Neuronal stem cell (in vitro differentiated cells): ENCODE data around the gene CUX1.

ENCODE experiments used
- DNase-seq: peaks from one replicate; pipeline ENCODE4 v3.0.0-alpha.2; 2013; ENCODE audit warnings: low spot score
- H2AFZ ChIP-seq: one replicate; pipeline ENCODE4 v1.6.1; 2013; ENCODE audit warnings: mild to moderate bottlenecking, low read length, inconsistent platforms
- H2AK5ac ChIP-seq: 2 replicates; pipeline ENCODE4 v1.6.1; 2013; ENCODE audit warnings: low read depth, mild to moderate bottlenecking, inconsistent platforms, low read length, moderate library complexity, mixed read lengths
- H2BK120ac ChIP-seq: 2 replicates; pipeline ENCODE4 v1.6.1; 2013; ENCODE audit warnings: low read depth, mild to moderate bottlenecking, inconsistent platforms, low read length, moderate library complexity, mixed read lengths
- H2BK12ac ChIP-seq: one replicate; pipeline ENCODE4 v1.6.1; 2013; ENCODE audit warnings: low read length, inconsistent platforms
- H2BK15ac ChIP-seq: 2 replicates; pipeline ENCODE4 v1.6.1; 2013; ENCODE audit warnings: mild to moderate bottlenecking, low read length, inconsistent platforms, mixed read lengths
- H2BK5ac ChIP-seq: one replicate; pipeline ENCODE4 v1.6.1; 2013; ENCODE audit warnings: inconsistent platforms, mild to moderate bottlenecking, low read length, moderate library complexity
- H3K14ac ChIP-seq: one replicate; pipeline ENCODE4 v1.6.1; 2013; ENCODE audit warnings: low read length, inconsistent platforms
- H3K18ac ChIP-seq: 2 replicates; pipeline ENCODE4 v1.6.1; 2013; ENCODE audit warnings: low read length, inconsistent platforms
- H3K23ac ChIP-seq: 2 replicates; pipeline ENCODE4 v1.6.1; 2013; ENCODE audit warnings: low read depth, mild to moderate bottlenecking, mixed read lengths, low read length, inconsistent platforms; ENCODE audit not compliant: poor library complexity
- H3K27ac ChIP-seq: replicated peaks from 3 replicates; pipeline ENCODE4 v1.5.1; 2013; ENCODE audit warnings: low read length, inconsistent platforms
- H3K27me3 ChIP-seq, 3 experiments: 2 replicates each; pipeline ENCODE4 v1.6.1; 2013; ENCODE audit warnings: low read length in 3 of 3, mild to moderate bottlenecking in 2 of 3, inconsistent platforms in 1 of 3, low read depth in 1 of 3, mixed read lengths in 1 of 3, moderate library complexity in 1 of 3; ENCODE audit not compliant: control insufficient read depth in 3 of 3, insufficient read depth in 3 of 3
- H3K36me3 ChIP-seq, 2 donors: replicated peaks in 1 of 2; 2 replicates each; pipeline ENCODE4 v1.6.1; 2013; ENCODE audit warnings: low read length in 2 of 2; ENCODE audit not compliant: control insufficient read depth in 2 of 2, insufficient read depth in 2 of 2
- H3K4ac ChIP-seq: 2 replicates; pipeline ENCODE4 v1.6.1; 2013; ENCODE audit warnings: inconsistent platforms, mild to moderate bottlenecking, low read length, moderate library complexity
- H3K4me1 ChIP-seq, 2 donors: 1 replicate in 1 of 2; 2 replicates in 1 of 2; pipeline ENCODE4 v1.6.1; 2013; ENCODE audit warnings: low read length in 2 of 2, low read depth in 1 of 2; ENCODE audit not compliant: control insufficient read depth in 2 of 2, insufficient read depth in 1 of 2
- H3K4me2 ChIP-seq: one replicate; pipeline ENCODE4 v1.6.1; 2013; ENCODE audit warnings: mild to moderate bottlenecking, low read length, inconsistent platforms; ENCODE audit not compliant: insufficient read depth, poor library complexity, severe bottlenecking
- H3K4me3 ChIP-seq, 2 donors: 2 replicates each; pipeline ENCODE4 v1.5.1; 2013; ENCODE audit warnings: low read length in 2 of 2, mild to moderate bottlenecking in 2 of 2, inconsistent platforms in 1 of 2, moderate library complexity in 1 of 2
- H3K79me1 ChIP-seq: one replicate; pipeline ENCODE4 v1.6.1; 2013; ENCODE audit warnings: low read depth, mild to moderate bottlenecking, inconsistent platforms, low read length, moderate library complexity
- H3K9ac ChIP-seq: one replicate; pipeline ENCODE4 v1.6.1; 2013; ENCODE audit warnings: mild to moderate bottlenecking, low read depth, low read length, inconsistent platforms; ENCODE audit not compliant: poor library complexity
- H3K9me3 ChIP-seq, 2 donors: replicated peaks in 1 of 2; 2 replicates each; pipeline versions ENCODE3 to v1.6.1; 2013; ENCODE audit warnings: low read length in 2 of 2, mild to moderate bottlenecking in 2 of 2, inconsistent platforms in 1 of 2, low read depth in 1 of 2, mixed read lengths in 1 of 2, moderate library complexity in 1 of 2; ENCODE audit not compliant: control insufficient read depth in 2 of 2, insufficient read depth in 1 of 2
- H4K8ac ChIP-seq: one replicate; pipeline ENCODE4 v1.6.1; 2013; ENCODE audit warnings: low read depth, mild to moderate bottlenecking, inconsistent platforms, low read length, moderate library complexity
- H4K91ac ChIP-seq: one replicate; pipeline ENCODE4 v1.6.1; 2013; ENCODE audit warnings: low read length, low read depth, mild to moderate bottlenecking, inconsistent platforms; ENCODE audit not compliant: poor library complexity
- WGBS, 2 donors: extraction: QIAGEN DNeasy Blood & Tissue Kit; methylation state at CpG; one replicate each; pipeline ENCODE4 v1.1.7; 2013; ENCODE audit warnings: missing lambda C conversion rate in 2 of 2, mixed read lengths in 1 of 2; ENCODE audit not compliant: insufficient read length in 2 of 2, insufficient replicate concordance in 1 of 2; ENCODE audit errors: extremely low coverage in 2 of 2; 5-methylcytosine and 5-hydroxymethylcytosine counted together

CUX1 gene

GRCh38 chr7:102320181-102320580 lies 502.8 kb downstream of the CUX1 start:
- Histone ChIP-seq H2BK15ac (no peak overlapping the region), H2BK12ac (no peak overlapping the region), H2BK120ac (no peak overlapping the region), H2AFZ (no peak overlapping the region), H3K79me1 (peaks cover 2% of the 10 kb centered on the region), H3K23ac (no peak overlapping the region), H4K91ac (no peak overlapping the region), H3K27me3 (peaks cover 0 to 2% (median 0%) of the 10 kb centered on the region in 3 experiments), H3K4ac (no peak overlapping the region), H3K27ac (no peak overlapping the region), H3K4me2 (no peak overlapping the region), H2AK5ac (no peak overlapping the region), H2BK5ac (no peak overlapping the region), H4K8ac (no peak overlapping the region), H3K36me3 (peaks cover 5 to 49% of the 10 kb centered on the region in 2 donors), H3K9ac (peak overlapping the region; percentile 34), H3K9me3 (peaks cover 0 to 2% of the 10 kb centered on the region in 2 donors), H3K4me1 (peaks cover 0 to 3% of the 10 kb centered on the region in 2 donors), H3K4me3 (no peak overlapping the region), H3K18ac (no peak overlapping the region), H3K14ac (no peak overlapping the region)
- no CpG with 5 or more reads among the region's 14 CpGs for WGBS, 2 donors
- no peak for DNase-seq

GRCh38 chr7:102320601-102321350 lies 503.4 kb downstream of the CUX1 start:
- peak overlapping the region in 1 of 2 donors; percentile 63 for H3K4me3 ChIP-seq
- H4K91ac ChIP-seq, result no peak overlapping the region
- peaks cover 2% of the 10 kb centered on the region for H3K79me1 ChIP-seq
- no peak overlapping the region for H3K27ac ChIP-seq
- H2BK5ac ChIP-seq, result no peak overlapping the region
- no peak overlapping the region for H2BK12ac ChIP-seq
- peak overlapping the region; percentile 83 for H4K8ac ChIP-seq
- H3K4me1 ChIP-seq, result peaks cover 0 to 3% of the 10 kb centered on the region in 2 donors
- no peak overlapping the region for H3K4me2 ChIP-seq
- H3K4ac ChIP-seq, result no peak overlapping the region
- no CpG with 5 or more reads among the region's 37 CpGs for WGBS, 2 donors
- DNase-seq, result no peak
- no peak overlapping the region for H2AFZ ChIP-seq
- H3K23ac ChIP-seq, result peak overlapping the region; percentile 76
- peak overlapping the region; percentile 81 for H3K18ac ChIP-seq
- no peak overlapping the region for H3K14ac ChIP-seq
- peaks cover 0 to 2% (median 0%) of the 10 kb centered on the region in 3 experiments for H3K27me3 ChIP-seq
- H3K36me3 ChIP-seq, result peaks cover 5 to 44% of the 10 kb centered on the region in 2 donors
- peak overlapping the region; percentile 86 for H3K9ac ChIP-seq
- H2BK120ac ChIP-seq, result no peak overlapping the region
- no peak overlapping the region for H2BK15ac ChIP-seq
- peak overlapping the region; percentile 10 for H2AK5ac ChIP-seq
- peaks cover 0 to 2% of the 10 kb centered on the region in 2 donors for H3K9me3 ChIP-seq

GRCh38 chr7:102321351-102322201 lies 504.1 kb downstream of the CUX1 start:
- Histone ChIP-seq H2BK120ac (no peak overlapping the region), H2BK12ac (peak overlapping the region; percentile 24), H2AK5ac (peak overlapping the region; percentile 10), H3K4me1 (peaks cover 0 to 3% of the 10 kb centered on the region in 2 donors), H3K14ac (no peak overlapping the region), H3K27me3 (peaks cover 0 to 2% (median 0%) of the 10 kb centered on the region in 3 experiments), H2AFZ (no peak overlapping the region), H3K9ac (peak overlapping the region; percentile 86), H3K4ac (no peak overlapping the region), H4K91ac (no peak overlapping the region), H3K4me2 (peak overlapping the region; percentile 18), H3K4me3 (no peak overlapping the region), H2BK15ac (no peak overlapping the region), H3K18ac (peak overlapping the region; percentile 81), H3K27ac (no peak overlapping the region), H3K79me1 (peaks cover 2% of the 10 kb centered on the region), H3K9me3 (peaks cover 0 to 2% of the 10 kb centered on the region in 2 donors), H4K8ac (no peak overlapping the region), H3K36me3 (peaks cover 5 to 42% of the 10 kb centered on the region in 2 donors), H3K23ac (peak overlapping the region; percentile 80), H2BK5ac (no peak overlapping the region)
- no peak for DNase-seq
- WGBS, 2 donors, result no CpG with 5 or more reads among the region's 73 CpGs
